Trophoblast cell (in vitro differentiated cells and primary cell): ENCODE data around the gene BCL6B.

ENCODE experiments used
- DNase-seq, 2 donors: peaks; one replicate each; pipeline ENCODE4 v3.0.0-alpha.2; 2016
- H2AFZ ChIP-seq: 2 replicates; pipeline ENCODE4 v1.6.1; 2013; ENCODE audit warnings: low read length, moderate library complexity, mild to moderate bottlenecking; ENCODE audit not compliant: insufficient read depth, poor library complexity
- H2AK5ac ChIP-seq: 2 replicates; pipeline ENCODE4 v1.6.1; 2013; ENCODE audit warnings: mild to moderate bottlenecking, low read length
- H2BK120ac ChIP-seq: 2 replicates; pipeline ENCODE4 v1.6.1; 2013; ENCODE audit warnings: low read length, mild to moderate bottlenecking, moderate library complexity; ENCODE audit not compliant: insufficient read depth, poor library complexity
- H2BK12ac ChIP-seq: 2 replicates; pipeline ENCODE4 v1.6.1; 2013; ENCODE audit warnings: mild to moderate bottlenecking, low read length, moderate library complexity
- H2BK5ac ChIP-seq: 2 replicates; pipeline ENCODE4 v1.6.1; 2013; ENCODE audit warnings: low read length, low read depth, moderate library complexity, mild to moderate bottlenecking; ENCODE audit not compliant: poor library complexity
- H3K14ac ChIP-seq: 2 replicates; pipeline ENCODE4 v1.6.1; 2013; ENCODE audit warnings: mild to moderate bottlenecking, low read length
- H3K18ac ChIP-seq: 2 replicates; pipeline ENCODE4 v1.6.1; 2013; ENCODE audit warnings: mild to moderate bottlenecking, low read length
- H3K23ac ChIP-seq: 2 replicates; pipeline ENCODE4 v1.6.1; 2013; ENCODE audit warnings: low read length
- H3K27ac ChIP-seq: 2 replicates; pipeline ENCODE4 v1.5.1; 2013; ENCODE audit warnings: low read depth, mild to moderate bottlenecking, inconsistent platforms, low read length, moderate library complexity
- H3K27me3 ChIP-seq: 2 replicates; pipeline ENCODE4 v1.6.1; 2013; ENCODE audit warnings: inconsistent platforms, mild to moderate bottlenecking, low read length, moderate library complexity; ENCODE audit not compliant: insufficient read depth
- H3K36me3 ChIP-seq, 2 experiments: 1 replicate in 1 of 2; 2 replicates in 1 of 2; pipeline ENCODE4 v1.6.1; 2013; ENCODE audit warnings: low read length in 2 of 2, mild to moderate bottlenecking in 2 of 2, moderate library complexity in 1 of 2; ENCODE audit not compliant: insufficient read depth in 2 of 2, control insufficient read depth in 1 of 2
- H3K4ac ChIP-seq: 2 replicates; pipeline ENCODE4 v1.6.1; 2013; ENCODE audit warnings: low read depth, mild to moderate bottlenecking, low read length, moderate library complexity
- H3K4me1 ChIP-seq, 2 experiments: 1 replicate in 1 of 2; 2 replicates in 1 of 2; pipeline ENCODE4 v1.6.1; 2013; ENCODE audit warnings: low read length in 2 of 2, mild to moderate bottlenecking in 2 of 2, moderate library complexity in 1 of 2; ENCODE audit not compliant: insufficient read depth in 2 of 2, control insufficient read depth in 1 of 2
- H3K4me2 ChIP-seq: 2 replicates; pipeline ENCODE4 v1.6.1; 2013; ENCODE audit warnings: inconsistent platforms, mild to moderate bottlenecking, low read length, moderate library complexity
- H3K4me3 ChIP-seq: 2 replicates; pipeline ENCODE4 v1.5.1; 2013; ENCODE audit warnings: mild to moderate bottlenecking, low read depth, low read length, inconsistent platforms
- H3K79me1 ChIP-seq: one replicate; pipeline ENCODE4 v1.6.1; 2013; ENCODE audit warnings: low read length
- H3K79me2 ChIP-seq: 2 replicates; pipeline ENCODE4 v1.6.1; 2013; ENCODE audit warnings: low read length, mild to moderate bottlenecking; ENCODE audit not compliant: control insufficient read depth, insufficient read depth, poor library complexity
- H3K9ac ChIP-seq: 2 replicates; pipeline ENCODE4 v1.6.1; 2013; ENCODE audit warnings: mild to moderate bottlenecking, low read length
- H3K9me3 ChIP-seq: 2 replicates; pipeline ENCODE4 v1.6.1; 2013; ENCODE audit warnings: low read depth, mild to moderate bottlenecking, control low read depth, inconsistent platforms, low read length; ENCODE audit not compliant: insufficient read depth
- H4K12ac ChIP-seq: 2 replicates; pipeline ENCODE4 v1.6.1; 2013; ENCODE audit warnings: low read depth, mild to moderate bottlenecking, low read length, moderate library complexity
- H4K8ac ChIP-seq: 2 replicates; pipeline ENCODE4 v1.6.1; 2013; ENCODE audit warnings: low read depth, mild to moderate bottlenecking, low read length, moderate library complexity
- H4K91ac ChIP-seq: one replicate; pipeline ENCODE4 v1.6.1; 2013; ENCODE audit warnings: low read depth, mild to moderate bottlenecking, low read length, moderate library complexity
- WGBS: extraction: QIAGEN DNeasy Blood & Tissue Kit; methylation state at CpG from one replicate; pipeline ENCODE4 v1.1.7; 2013; ENCODE audit warnings: missing lambda C conversion rate; ENCODE audit not compliant: insufficient read length, insufficient coverage; ENCODE audit errors: extremely low coverage; 5-methylcytosine and 5-hydroxymethylcytosine counted together

The BCL6B gene

GRCh38 chr17:6994666-6995256 is 28.1 kb upstream of the BCL6B start:
- H4K12ac ChIP-seq, result no peak overlapping the region
- H3K9ac ChIP-seq, result no peak overlapping the region
- H4K91ac ChIP-seq, result no peak overlapping the region
- no peak overlapping the region for H2BK12ac ChIP-seq
- H3K79me1 ChIP-seq, result no peaks in the 10 kb centered on the region
- no peak overlapping the region for H3K14ac ChIP-seq
- no peak overlapping the region for H2AFZ ChIP-seq
- H2AK5ac ChIP-seq, result no peak overlapping the region
- H3K18ac ChIP-seq, result no peak overlapping the region
- H3K27ac ChIP-seq, result no peak overlapping the region
- DNase-seq, result no peak
- no peak overlapping the region for H2BK120ac ChIP-seq
- no peak overlapping the region for H4K8ac ChIP-seq
- H3K4me2 ChIP-seq, result no peak overlapping the region
- H2BK5ac ChIP-seq, result no peak overlapping the region
- H3K36me3 ChIP-seq, result peaks cover 16 to 17% of the 10 kb centered on the region in 2 experiments
- peaks cover 9% of the 10 kb centered on the region in 2 experiments for H3K4me1 ChIP-seq
- H3K4ac ChIP-seq, result no peak overlapping the region
- H3K23ac ChIP-seq, result no peak overlapping the region
- no peaks in the 10 kb centered on the region for H3K79me2 ChIP-seq
- H3K4me3 ChIP-seq, result no peak overlapping the region
- H3K9me3 ChIP-seq, result no peaks in the 10 kb centered on the region
- no peaks in the 10 kb centered on the region for H3K27me3 ChIP-seq
- no CpG with 5 or more reads among the region's 9 CpGs for WGBS

- Histone ChIP-seq H3K27ac (no peak within 1 kb of the TSS), H3K4ac (no peak within 1 kb of the TSS), H3K9me3 (no peaks in the 10 kb centered on the region), H3K36me3 (peaks cover 22 to 23% of the 10 kb centered on the region in 2 experiments), H3K4me2 (peak within 1 kb of the TSS; percentile 70), H2BK120ac (no peak within 1 kb of the TSS), H3K9ac (no peak within 1 kb of the TSS), H3K4me3 (peak within 1 kb of the TSS; percentile 32), H3K18ac (no peak within 1 kb of the TSS), H3K14ac (no peak within 1 kb of the TSS), H4K8ac (no peak within 1 kb of the TSS), H3K23ac (no peak within 1 kb of the TSS), H2AK5ac (no peak within 1 kb of the TSS), H2BK12ac (no peak within 1 kb of the TSS), H2BK5ac (no peak within 1 kb of the TSS), H3K4me1 (peaks cover 9% of the 10 kb centered on the region in 2 experiments), H4K91ac (no peak within 1 kb of the TSS), H3K79me2 (no peaks in the 10 kb centered on the region), H3K79me1 (no peaks in the 10 kb centered on the region), H3K27me3 (no peaks in the 10 kb centered on the region), H2AFZ (peak within 1 kb of the TSS; percentile 24), H4K12ac (no peak within 1 kb of the TSS)
- DNase-seq, result peak in 1 of 2 donors; percentile 44
- WGBS, result no CpG with 5 or more reads among the region's 64 CpGs
These were observed 27.2 kb upstream of the BCL6B start, which contains the start of gene ALOX12 for GRCh38 chr17:6995500-6996255. ALOX12 (plus strand) TSS chr17:6996049; CDS start chr17:6996118, 69 bp downstream.

- Histone ChIP-seq H3K14ac (no peak overlapping the region), H4K91ac (no peak overlapping the region)
- WGBS, result no CpG with 5 or more reads among the region's 58 CpGs
These were observed 26.4 kb upstream of the BCL6B start for GRCh38 chr17:6996256-6997011.

GRCh38 chr17:6997171-6997570 is 25.7 kb upstream of the BCL6B start:
- Histone ChIP-seq H4K91ac (no peak overlapping the region), H2BK5ac (no peak overlapping the region), H3K4ac (no peak overlapping the region), H3K18ac (no peak overlapping the region), H2BK120ac (no peak overlapping the region), H3K4me1 (peaks cover 9% of the 10 kb centered on the region in 2 experiments), H2BK12ac (no peak overlapping the region), H3K79me1 (no peaks in the 10 kb centered on the region), H3K9me3 (no peaks in the 10 kb centered on the region), H2AFZ (no peak overlapping the region), H3K36me3 (peaks cover 31% of the 10 kb centered on the region in 2 experiments), H3K23ac (no peak overlapping the region), H3K27ac (no peak overlapping the region), H3K9ac (no peak overlapping the region), H3K4me3 (no peak overlapping the region), H3K4me2 (no peak overlapping the region), H3K79me2 (no peaks in the 10 kb centered on the region), H4K8ac (no peak overlapping the region), H4K12ac (no peak overlapping the region), H2AK5ac (no peak overlapping the region), H3K14ac (no peak overlapping the region), H3K27me3 (no peaks in the 10 kb centered on the region)
- no CpG with 5 or more reads among the region's 8 CpGs for WGBS
- no peak for DNase-seq

More at GRCh38 chr17:6996256-6997011, 26.4 kb upstream of the BCL6B start:
- peak overlapping the region; percentile 70 for H3K4me2 ChIP-seq
- no peaks in the 10 kb centered on the region for H3K79me2 ChIP-seq
- no peak overlapping the region for H4K8ac ChIP-seq
- H4K12ac ChIP-seq, result no peak overlapping the region
- no peak overlapping the region for H2BK12ac ChIP-seq
- no peak overlapping the region for H3K4ac ChIP-seq
- H3K4me1 ChIP-seq, result peaks cover 9% of the 10 kb centered on the region in 2 experiments
- no peaks in the 10 kb centered on the region for H3K9me3 ChIP-seq
- no peak overlapping the region for H2BK120ac ChIP-seq
- H3K9ac ChIP-seq, result no peak overlapping the region
- no peak overlapping the region for H2BK5ac ChIP-seq
- H3K23ac ChIP-seq, result no peak overlapping the region
- peak overlapping the region; percentile 32 for H3K4me3 ChIP-seq
- H3K27me3 ChIP-seq, result no peaks in the 10 kb centered on the region
- H2AFZ ChIP-seq, result no peak overlapping the region
- H3K27ac ChIP-seq, result no peak overlapping the region
- DNase-seq, result no peak
- H3K36me3 ChIP-seq, result peaks cover 27 to 28% of the 10 kb centered on the region in 2 experiments
- H3K18ac ChIP-seq, result no peak overlapping the region
- H2AK5ac ChIP-seq, result no peak overlapping the region
- no peaks in the 10 kb centered on the region for H3K79me1 ChIP-seq
